GM18499 (cell line): ENCODE data around the gene THG1L.
"Not testable (repeated sequence)": the region's sequence is repeated elsewhere in the genome, so short reads cannot be mapped to it uniquely, and the experiment has no call there.

ENCODE experiments used
- ATAC-seq: cut with Tn5 transposase; IDR thresholded peaks from one replicate; pipeline ENCODE4 v1.9.1; 2021; ENCODE audit warnings: moderate number of reproducible peaks; ENCODE audit not compliant: insufficient read depth, unreplicated experiment

The THG1L gene

GRCh38 chr5:157731272-157732129, at the start of gene THG1L:
TSS of gene THG1L (plus strand) at chr5:157731420. CDS start at chr5:157731441, 21 bp downstream.
- ATAC-seq = peak; percentile 81

DNA sequence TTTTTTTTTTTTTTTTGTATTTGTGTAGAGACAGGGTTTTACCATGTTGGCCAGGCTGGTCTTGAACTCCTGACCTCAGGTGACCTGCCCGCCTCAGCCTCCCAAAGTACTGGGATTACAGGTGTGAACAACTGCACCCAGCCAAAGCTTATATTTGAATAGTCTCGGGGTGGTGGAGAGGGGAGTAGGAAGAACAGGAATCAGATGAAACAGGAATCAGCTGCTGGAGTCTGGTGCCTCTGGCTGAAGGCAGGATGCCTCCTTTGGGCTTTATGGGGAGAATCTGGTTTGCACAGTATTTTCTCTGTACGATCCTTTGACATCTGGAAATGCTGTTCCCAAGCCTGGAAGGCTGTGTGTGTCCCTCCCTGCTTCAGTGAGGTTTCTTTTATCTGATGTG, 49.0 kb upstream of the THG1L start:
- ATAC-seq = no peak

GRCh38 chr5:157686276-157687197, 44.7 kb upstream of the THG1L start:
- ATAC-seq = not testable (repeated sequence)

GRCh38 chr5:157687198-157687554, 44.0 kb upstream of the THG1L start:
- ATAC-seq = no peak

- ATAC-seq = no peak
These were observed 41.1 kb upstream of the THG1L start for GRCh38 chr5:157689942-157690689.

DNA sequence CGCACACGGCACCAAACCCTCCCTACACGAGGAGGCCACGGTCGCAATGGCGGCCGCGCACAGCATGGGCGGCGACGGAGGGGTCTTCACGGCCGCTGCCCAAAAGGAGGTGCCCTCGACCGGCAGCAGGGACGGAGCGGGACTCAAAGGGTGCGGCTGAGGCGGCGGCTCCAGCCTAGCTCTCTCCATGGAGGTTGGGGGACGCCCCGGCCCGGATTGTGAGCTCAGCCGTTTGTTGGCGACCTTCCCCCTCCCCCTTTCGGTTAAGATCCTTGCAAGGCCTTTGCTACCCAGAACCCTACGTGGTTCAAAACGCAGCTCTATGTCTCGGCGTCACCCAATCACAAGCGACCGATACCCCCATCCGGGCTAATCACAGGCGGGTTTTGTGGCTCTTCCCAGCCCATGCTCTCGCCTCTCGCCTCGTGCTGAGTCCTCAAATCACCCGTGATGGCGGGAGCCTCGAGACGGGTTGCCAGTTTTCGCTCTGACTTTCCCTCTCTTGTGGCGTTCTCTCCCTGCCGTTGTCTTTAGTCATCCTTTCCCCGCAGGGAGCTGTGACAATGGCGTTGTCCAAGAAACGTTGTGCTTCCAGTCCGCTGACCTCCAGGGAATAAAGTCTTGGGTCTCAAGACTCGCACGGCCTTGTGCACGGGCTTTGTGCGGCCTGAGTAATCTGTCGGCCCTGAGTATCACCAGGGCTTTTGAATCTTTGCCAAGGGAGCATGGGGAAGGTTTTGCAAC, 40.4 kb upstream of the THG1L start:
- ATAC-seq = no peak

- ATAC-seq = not testable (repeated sequence)
These were observed 37.4 kb upstream of the THG1L start for GRCh38 chr5:157693816-157694215.

DNA sequence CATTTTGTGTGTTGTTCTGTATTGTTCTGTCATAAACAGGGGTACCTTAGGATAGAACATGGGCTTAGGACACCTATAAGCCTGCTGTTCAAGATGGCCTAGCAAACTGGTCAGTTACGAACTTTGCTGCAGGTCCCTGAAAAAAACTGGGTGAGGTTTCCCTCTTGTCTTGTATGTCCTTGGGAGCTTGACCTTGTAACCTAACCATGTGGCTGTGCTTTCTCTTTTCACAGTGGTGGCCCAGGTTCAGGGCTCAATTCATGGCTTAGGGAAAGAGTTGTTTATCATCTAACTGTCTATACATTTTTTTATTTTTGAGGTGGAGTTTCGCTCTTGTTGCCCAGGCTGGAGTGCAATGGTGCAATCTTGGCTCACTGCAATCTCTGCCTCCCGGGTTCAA, 35.1 kb upstream of the THG1L start:
- not testable (repeated sequence) for ATAC-seq

DNA sequence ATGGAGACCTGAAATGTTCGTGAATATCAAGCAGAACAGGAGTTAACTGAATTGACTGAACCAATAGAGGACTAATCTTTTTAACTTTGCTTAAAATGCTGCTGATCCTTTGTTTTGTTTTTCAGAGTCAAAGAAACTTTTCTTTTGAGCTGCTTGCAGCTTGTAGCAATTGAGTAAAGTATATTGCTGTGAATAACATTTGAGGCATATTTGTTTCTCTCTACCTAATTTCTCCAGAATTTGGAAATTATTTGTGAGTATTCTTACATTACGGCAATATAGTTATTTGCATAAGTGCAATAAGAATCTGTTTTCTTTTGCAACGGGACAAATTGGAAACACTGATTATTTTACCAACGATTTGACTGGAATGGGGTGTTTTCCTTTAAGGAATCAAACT, 32.5 kb upstream of the THG1L start:
- not testable (repeated sequence) for ATAC-seq

DNA sequence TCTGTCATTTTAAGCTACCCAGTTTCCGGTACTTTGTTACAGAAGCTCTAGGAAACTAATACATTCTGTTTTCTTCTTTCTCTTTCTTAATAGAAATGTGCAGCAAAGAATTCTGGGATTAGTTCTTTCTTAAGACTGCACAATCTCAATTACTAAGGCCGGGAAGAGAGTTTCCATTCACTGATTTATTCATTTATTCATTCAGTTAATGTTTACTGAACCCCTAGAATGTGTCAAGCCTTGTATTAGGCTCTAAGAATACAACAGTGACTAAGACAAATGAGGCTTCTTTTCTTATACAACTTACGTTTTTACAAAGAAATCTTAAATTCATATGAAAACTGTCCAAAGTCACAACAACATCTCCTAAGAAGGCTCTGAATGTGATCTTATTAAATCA, 27.5 kb upstream of the THG1L start:
- ATAC-seq = no peak

DNA sequence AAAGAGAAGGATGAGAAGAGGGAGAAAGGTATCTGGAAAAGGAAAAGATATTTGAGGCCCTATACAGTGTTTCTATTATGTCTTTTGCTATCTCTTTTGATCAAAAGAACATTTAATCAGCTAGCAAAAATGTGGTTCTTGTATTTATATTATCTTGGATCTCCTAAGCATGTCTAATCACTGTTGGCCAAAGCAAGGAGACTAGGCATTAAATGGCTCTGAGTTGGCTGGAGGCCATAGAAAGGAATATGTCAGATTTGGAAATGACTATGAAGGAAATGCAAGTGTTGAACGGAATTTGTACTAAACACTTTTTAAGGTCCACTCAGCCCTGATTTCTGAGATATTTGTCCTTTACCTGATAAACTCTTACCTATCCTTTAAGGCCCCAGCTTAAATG, 22.4 kb upstream of the THG1L start:
- no peak for ATAC-seq

GRCh38 chr5:157709346-157709745, 21.9 kb upstream of the THG1L start:
- ATAC-seq = no peak

DNA sequence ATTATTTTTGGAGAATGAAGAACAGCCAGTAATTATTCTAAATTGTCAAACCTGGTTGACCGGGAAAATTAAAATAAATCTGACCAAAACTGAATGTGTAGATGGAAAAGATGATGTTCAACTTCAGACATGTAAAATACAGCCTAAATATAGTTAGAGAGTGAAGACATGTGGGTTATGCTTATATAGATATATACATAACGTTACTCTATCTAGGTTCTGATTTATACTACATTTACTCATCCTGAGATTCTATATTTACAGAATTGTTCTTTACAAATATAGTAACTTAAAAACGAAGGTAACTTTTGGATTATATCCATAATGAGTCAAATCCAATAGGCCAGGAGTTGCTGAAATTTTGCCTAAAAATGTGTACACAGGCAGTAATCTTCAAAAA, 20.8 kb upstream of the THG1L start:
- no peak for ATAC-seq

- ATAC-seq = no peak
These were observed 20.3 kb upstream of the THG1L start for GRCh38 chr5:157710882-157711281.

GRCh38 chr5:157713830-157714595, 17.2 kb upstream of the THG1L start:
- ATAC-seq = no peak

DNA sequence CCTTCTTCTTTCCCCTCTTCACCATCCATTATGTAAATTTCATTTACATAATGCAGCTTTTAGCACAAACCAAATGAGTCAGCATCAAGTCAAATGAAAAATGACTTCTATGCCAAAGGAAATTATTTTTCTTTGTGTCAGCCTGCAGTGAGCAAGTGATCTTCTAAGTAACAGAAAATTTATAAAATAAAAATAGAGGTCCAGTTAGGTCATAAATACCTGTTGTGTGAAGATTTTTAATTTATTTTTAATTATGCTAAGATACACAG, 16.7 kb upstream of the THG1L start:
- no peak for ATAC-seq

GRCh38 chr5:157718519-157718918, 12.7 kb upstream of the THG1L start:
- ATAC-seq = peak; percentile 57

DNA sequence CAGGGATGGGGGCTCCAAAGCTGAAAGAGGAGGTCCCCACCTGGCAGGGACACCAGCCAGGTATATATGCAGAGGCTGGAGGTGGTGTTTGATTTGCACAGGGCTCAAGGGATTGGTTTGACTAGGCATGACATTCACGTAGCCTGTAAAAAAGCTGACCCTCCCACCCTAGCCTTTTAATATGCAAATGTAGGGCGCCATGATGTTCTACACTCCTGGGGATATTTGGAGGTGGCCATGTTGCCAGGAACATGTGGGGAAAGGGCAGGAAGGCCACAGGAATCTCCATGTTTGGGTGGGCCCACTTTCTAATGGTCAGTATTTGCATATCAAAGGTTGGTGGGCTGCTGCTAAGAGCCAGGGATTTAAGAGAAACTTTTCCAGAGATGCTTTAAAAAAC, 12.0 kb upstream of the THG1L start:
- no peak for ATAC-seq

DNA sequence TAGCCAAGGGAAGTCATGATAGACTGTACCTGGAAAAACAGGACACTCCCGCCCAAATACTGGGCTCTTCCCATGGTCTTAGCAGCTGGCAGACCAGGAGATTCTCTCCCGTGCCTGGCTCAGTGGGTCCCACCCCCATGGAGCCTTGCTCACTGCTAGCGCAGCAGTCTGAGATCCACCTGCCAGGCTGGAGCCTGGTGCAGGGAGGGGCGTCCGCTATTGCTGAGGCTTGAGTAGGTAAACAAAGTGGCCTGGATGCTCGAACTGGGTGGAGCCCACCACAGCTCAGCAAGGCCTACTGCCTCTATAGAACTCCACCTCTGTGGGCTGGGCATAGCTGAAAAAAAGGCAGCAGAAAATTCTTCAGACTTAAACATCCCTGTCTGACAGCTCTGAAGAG, 10.1 kb upstream of the THG1L start:
- no peak for ATAC-seq
